ENCODE data around the gene GNG4.
A peak's percentile ranks its signal among the peaks of the same experiment; 100 is the strongest.

GRCh38 chr1:235504494-235505222 is 144.9 kb downstream of the GNG4 start:
- TF ChIP-seq POLR2A (IDR thresholded peaks at IDR 0.05), result peak; percentile 32 to 64
- peak; percentile 78 to 94 (median 86) for TF ChIP-seq CTCF (IDR thresholded peaks at IDR 0.05)

All from sigmoid colon (tissue), 3 donors.